CD4-positive, alpha-beta memory T cell (primary cell): ENCODE measurements around the gene GLG1. TPM values are rescaled to one million over a fixed set of nuclear protein-coding genes. Genes with fewer than 3 reads are reported as not detected.
A peak's percentile ranks its signal among the peaks of the same experiment; 100 is the strongest.
"Not testable (repeated sequence)": the region's sequence is repeated elsewhere in the genome, so short reads cannot be mapped to it uniquely, and the experiment has no call there.

Experiments
- CTCF ChIA-PET: fragments of 350-600 bp; sonication (Branson Sonifier 250); formaldehyde crosslinking; loops from one replicate; lab custom pipeline; 2021; ENCODE audit warnings: inconsistent platforms; ENCODE audit not compliant: partially characterized antibody; lab: Charles Lee
- POLR2A ChIA-PET: fragments of 350-600 bp; sonication (Branson Sonifier 250); formaldehyde crosslinking; loops from one replicate; lab custom pipeline; 2021; ENCODE audit not compliant: partially characterized antibody; lab: Charles Lee
- DNase-seq, 5 donors: peaks; one replicate each; pipeline versions ENCODE4 v3.0.0 to v3.0.0-alpha.2; 2020 to 2022; ENCODE audit warnings: mixed read lengths in 1 of 5
- H3K27ac ChIP-seq: one replicate; pipeline ENCODE4 v1.7.0; 2013; ENCODE audit warnings: low read depth, low read length
- H3K27me3 ChIP-seq: 2 replicates; pipeline ENCODE4 v1.7.0; 2013; ENCODE audit warnings: mild to moderate bottlenecking, low read length, moderate library complexity; ENCODE audit not compliant: insufficient read depth
- H3K36me3 ChIP-seq: 2 replicates; pipeline ENCODE4 v1.7.0; 2013; ENCODE audit warnings: mild to moderate bottlenecking, low read length, moderate library complexity; ENCODE audit not compliant: insufficient read depth
- H3K4me1 ChIP-seq: 2 replicates; pipeline ENCODE4 v1.7.0; 2013; ENCODE audit warnings: mild to moderate bottlenecking, low read length, moderate library complexity; ENCODE audit not compliant: insufficient read depth
- H3K4me3 ChIP-seq, 2 donors: one replicate each; pipeline ENCODE4 v1.7.0; 2013; ENCODE audit warnings: low read length in 2 of 2, mild to moderate bottlenecking in 1 of 2
- H3K9me3 ChIP-seq, 2 donors: one replicate each; pipeline ENCODE4 v1.7.0; 2013; ENCODE audit warnings: low read length in 2 of 2, control low read depth in 1 of 2; ENCODE audit not compliant: control insufficient read depth in 1 of 2
- H3K27ac Mint-ChIP-seq, 7 donors: one replicate each; pipeline ENCODE4 v1.8.0; 2020 to 2021; ENCODE audit warnings: mixed read lengths in 7 of 7, mild to moderate bottlenecking in 6 of 7, inconsistent platforms in 3 of 7, moderate library complexity in 3 of 7
- H3K27me3 Mint-ChIP-seq, 2 donors: one replicate each; pipeline ENCODE4 v1.8.0; 2020 to 2021; ENCODE audit warnings: mixed read lengths in 2 of 2
- H3K36me3 Mint-ChIP-seq, 2 donors: one replicate each; pipeline ENCODE4 v1.8.0; 2020 to 2021; ENCODE audit warnings: mixed read lengths in 2 of 2, inconsistent platforms in 1 of 2, mild to moderate bottlenecking in 1 of 2
- H3K4me1 Mint-ChIP-seq, 4 donors: one replicate each; pipeline ENCODE4 v1.8.0; 2020 to 2021; ENCODE audit warnings: mixed read lengths in 4 of 4, mild to moderate bottlenecking in 1 of 4
- H3K4me3 Mint-ChIP-seq, 8 donors: one replicate each; pipeline ENCODE4 v1.8.0; 2020 to 2021; ENCODE audit warnings: mixed read lengths in 8 of 8, mild to moderate bottlenecking in 7 of 8, moderate library complexity in 6 of 8, inconsistent platforms in 3 of 8
- H3K9me3 Mint-ChIP-seq, 8 donors: one replicate each; pipeline ENCODE4 v1.8.0; 2020 to 2021; ENCODE audit warnings: mixed read lengths in 8 of 8, mild to moderate bottlenecking in 5 of 8, inconsistent platforms in 3 of 8, moderate library complexity in 1 of 8
- intact Hi-C: fragments of 100-400 bp; cut with micrococcal nuclease; formaldehyde crosslinking; loops from one replicate; pipeline ENCODE4 v1.15.1; 2023
- polyA plus RNA-seq, 2 donors: library from polyadenylated mRNA; unstranded; fragments of 300-500 nt; fragmentation: Illumina TruSeq; gene quantifications; one replicate each; pipeline ENCODE4 v1.2.3, GENCODE V29; 2021
- total RNA-seq, 2 experiments: library from RNA; stranded (reverse); gene quantifications; one replicate each; pipeline ENCODE4 v1.2.3, GENCODE V29; 2021

Gene GLG1
- total and polyA plus RNA-seq, 4 experiments from 2014 or later: 121 to 209 (median 175) TPM

GRCh38 chr16:74550227-74551019, 56.5 kb downstream of the GLG1 start:
- DNase-seq, H3K4me3 ChIP-seq, CTCF ChIA-PET, H3K27me3 ChIP-seq, intact Hi-C loops, H3K27ac ChIP-seq, H3K4me3 Mint-ChIP-seq, H3K36me3 Mint-ChIP-seq, POLR2A ChIA-PET, H3K27me3 Mint-ChIP-seq, H3K9me3 ChIP-seq, H3K4me1 ChIP-seq, H3K36me3 ChIP-seq, H3K9me3 Mint-ChIP-seq: not testable (repeated sequence)
- peaks cover 11 to 19% (median 12%) of the 10 kb centered on the region in 4 donors for H3K4me1 Mint-ChIP-seq
- peak overlapping the region in 1 of 7 donors; percentile 57 for H3K27ac Mint-ChIP-seq

DNA sequence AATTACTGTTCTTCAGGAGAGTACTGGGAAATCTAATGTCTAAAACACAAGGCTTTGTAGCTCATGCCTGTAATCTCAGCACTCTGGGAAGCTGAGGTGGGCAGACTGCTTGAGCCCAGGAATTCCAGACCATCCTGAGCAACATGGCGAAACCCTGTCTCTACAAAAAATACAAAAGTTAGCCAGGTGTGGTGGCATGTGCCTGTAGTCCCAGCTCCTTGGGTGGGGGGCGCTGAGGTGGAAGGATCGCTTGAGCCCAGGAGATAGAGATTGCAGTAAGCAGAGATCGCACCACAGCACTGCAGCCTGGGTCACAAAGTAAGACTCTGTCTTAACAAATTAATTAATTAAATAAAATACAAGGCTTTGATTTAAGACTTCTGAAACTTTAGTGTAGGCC, 60.8 kb downstream of the GLG1 start:
- peak overlapping the region in 2 of 7 donors; percentile 31 to 56 for H3K27ac Mint-ChIP-seq
- H3K27me3 Mint-ChIP-seq, H3K4me1 ChIP-seq, H3K4me3 Mint-ChIP-seq, H3K4me3 ChIP-seq, POLR2A ChIA-PET, H3K9me3 Mint-ChIP-seq, intact Hi-C loops, DNase-seq, CTCF ChIA-PET, H3K36me3 ChIP-seq, H3K9me3 ChIP-seq, H3K27me3 ChIP-seq, H3K27ac ChIP-seq, H3K36me3 Mint-ChIP-seq: not testable (repeated sequence)
- H3K4me1 Mint-ChIP-seq: peaks cover 14 to 40% (median 21%) of the 10 kb centered on the region in 4 donors

DNA sequence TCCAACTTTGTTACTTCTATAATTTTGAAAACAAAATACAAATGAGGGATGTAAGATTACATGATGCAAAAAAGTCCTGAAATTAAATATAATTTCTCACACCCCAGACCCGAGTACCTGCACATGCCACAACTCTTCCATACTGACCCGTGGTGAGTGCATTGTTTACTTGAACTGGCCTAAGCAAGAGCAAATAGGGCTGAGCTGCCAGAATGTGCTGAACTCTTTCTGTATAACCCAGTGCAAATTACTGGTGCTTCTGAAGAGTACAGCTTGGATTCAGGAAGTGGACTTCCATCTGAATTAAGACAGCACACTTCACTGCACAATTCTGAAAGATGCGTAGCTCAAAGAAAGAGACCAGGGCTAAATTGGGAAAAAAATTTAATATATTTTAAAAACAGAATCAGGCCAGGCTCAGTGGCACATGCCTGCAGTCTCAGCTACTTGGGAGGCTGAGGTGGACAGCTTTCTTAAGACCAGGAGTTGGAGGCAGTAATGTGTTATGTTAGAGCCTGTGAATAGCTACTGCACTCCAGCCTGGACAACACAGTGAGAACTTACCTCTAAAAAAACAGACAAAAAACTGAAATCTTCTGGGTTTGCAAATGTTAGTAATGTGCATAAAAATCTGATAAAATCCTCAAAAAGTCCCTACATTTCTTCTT, 63.9 kb downstream of the GLG1 start:
- H3K27me3 ChIP-seq, H3K27ac ChIP-seq, H3K9me3 ChIP-seq, H3K36me3 ChIP-seq, POLR2A ChIA-PET, intact Hi-C loops, H3K9me3 Mint-ChIP-seq, H3K4me1 ChIP-seq, CTCF ChIA-PET, H3K4me3 ChIP-seq, H3K36me3 Mint-ChIP-seq, H3K27me3 Mint-ChIP-seq, DNase-seq, H3K27ac Mint-ChIP-seq, H3K4me3 Mint-ChIP-seq: not testable (repeated sequence)
- peaks cover 11 to 42% (median 23%) of the 10 kb centered on the region in 4 donors for H3K4me1 Mint-ChIP-seq

- CTCF ChIA-PET, POLR2A ChIA-PET: not testable (repeated sequence)
Measured at GRCh38 chr16:74540663-74541062, 66.3 kb downstream of the GLG1 start.

DNA sequence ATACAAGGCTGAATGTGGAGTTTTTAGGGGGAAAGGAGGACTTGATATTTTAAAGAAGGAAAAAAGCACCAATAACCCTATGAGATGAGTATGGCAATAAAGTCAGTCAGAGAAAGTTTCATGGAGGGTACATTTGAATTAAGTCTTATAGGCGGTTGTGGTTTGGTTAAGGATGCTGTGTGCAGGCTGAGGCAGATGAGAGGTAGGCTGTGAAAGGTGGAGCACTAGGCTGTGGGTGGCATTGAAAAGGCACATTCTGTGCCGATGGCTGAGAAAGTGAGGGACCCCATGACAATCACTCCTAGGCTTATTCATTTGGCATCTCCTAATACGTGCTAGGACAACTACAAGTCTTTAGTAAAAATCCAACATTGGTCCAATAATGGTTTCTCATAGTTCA, 68.1 kb downstream of the GLG1 start:
- H3K27me3 Mint-ChIP-seq, H3K27me3 ChIP-seq, H3K27ac ChIP-seq, DNase-seq, H3K9me3 Mint-ChIP-seq, H3K4me3 Mint-ChIP-seq, POLR2A ChIA-PET, H3K4me1 ChIP-seq, H3K36me3 ChIP-seq, H3K9me3 ChIP-seq, H3K4me3 ChIP-seq, CTCF ChIA-PET, intact Hi-C loops, H3K27ac Mint-ChIP-seq, H3K36me3 Mint-ChIP-seq: not testable (repeated sequence)
- peaks cover 13 to 48% (median 29%) of the 10 kb centered on the region in 4 donors for H3K4me1 Mint-ChIP-seq

More at GRCh38 chr16:74540663-74541062, 66.3 kb downstream of the GLG1 start:
- H3K36me3 ChIP-seq, H3K27ac Mint-ChIP-seq, DNase-seq, intact Hi-C loops, H3K4me3 Mint-ChIP-seq, H3K9me3 ChIP-seq, H3K4me1 ChIP-seq, H3K27me3 Mint-ChIP-seq, H3K36me3 Mint-ChIP-seq, H3K27ac ChIP-seq, H3K27me3 ChIP-seq, H3K4me3 ChIP-seq, H3K9me3 Mint-ChIP-seq: not testable (repeated sequence)
- peaks cover 11 to 43% (median 26%) of the 10 kb centered on the region in 4 donors for H3K4me1 Mint-ChIP-seq

GRCh38 chr16:74537746-74538145, 69.2 kb downstream of the GLG1 start:
- H3K9me3 ChIP-seq, intact Hi-C loops, H3K9me3 Mint-ChIP-seq, H3K36me3 ChIP-seq, POLR2A ChIA-PET, H3K27me3 ChIP-seq, H3K27ac Mint-ChIP-seq, CTCF ChIA-PET, H3K4me3 Mint-ChIP-seq, H3K4me1 ChIP-seq, H3K36me3 Mint-ChIP-seq, DNase-seq, H3K27me3 Mint-ChIP-seq, H3K4me3 ChIP-seq, H3K27ac ChIP-seq: not testable (repeated sequence)
- peaks cover 13 to 46% (median 28%) of the 10 kb centered on the region in 4 donors for H3K4me1 Mint-ChIP-seq

DNA sequence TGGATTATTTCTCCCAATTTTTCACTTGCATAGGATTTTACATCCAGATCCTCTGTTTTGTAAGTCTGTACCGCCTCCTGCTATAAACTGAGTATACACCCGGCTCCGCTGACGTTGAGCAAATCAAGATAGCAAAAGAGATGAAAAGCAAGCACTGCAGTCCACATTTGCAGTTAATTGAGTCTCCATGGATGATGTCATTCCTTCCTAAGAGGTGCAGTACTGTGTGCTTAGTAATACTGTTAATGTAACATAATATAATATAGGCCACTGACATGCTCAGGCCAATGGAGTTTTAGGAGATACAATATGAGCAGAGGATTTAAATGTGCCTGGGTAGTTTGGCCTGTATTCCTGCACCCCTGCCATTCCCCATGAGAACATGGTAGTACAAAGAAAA, 72.3 kb downstream of the GLG1 start:
- DNase-seq, intact Hi-C loops, POLR2A ChIA-PET, H3K4me3 Mint-ChIP-seq, H3K9me3 Mint-ChIP-seq, H3K27me3 ChIP-seq, H3K4me3 ChIP-seq, H3K27me3 Mint-ChIP-seq, CTCF ChIA-PET, H3K9me3 ChIP-seq, H3K27ac ChIP-seq, H3K4me1 ChIP-seq, H3K36me3 ChIP-seq: not testable (repeated sequence)
- peaks cover 14 to 17% of the 10 kb centered on the region in 2 donors for H3K36me3 Mint-ChIP-seq
- H3K27ac Mint-ChIP-seq: peak overlapping the region in 1 of 7 donors; percentile 26
- H3K4me1 Mint-ChIP-seq: peaks cover 13 to 35% (median 26%) of the 10 kb centered on the region in 4 donors
